Loucy (cell line): ENCODE results near the gene STK35.
A peak's percentile ranks its signal among the peaks of the same experiment; 100 is the strongest.
"Not testable (repeated sequence)": the region's sequence is repeated elsewhere in the genome, so short reads cannot be mapped to it uniquely, and the experiment has no call there.

Source experiments
- H2AFZ ChIP-seq: fragments of 200-600 bp; sonication (generic); 2 replicates; pipeline ENCODE4 v1.6.0; 2016; ENCODE audit warnings: antibody characterized with exemption, mild to moderate bottlenecking, low read length, moderate library complexity
- H3F3A ChIP-seq: fragments of 200-600 bp; 2 replicates; pipeline ENCODE4 v1.6.0; 2016; ENCODE audit warnings: antibody characterized with exemption, low read depth, mild to moderate bottlenecking
- H3K27me3 ChIP-seq: fragments of 200-600 bp; sonication (generic); 2 replicates; pipeline ENCODE4 v1.6.1; 2014; ENCODE audit warnings: low read length, mild to moderate bottlenecking; ENCODE audit not compliant: insufficient read depth, poor library complexity, severe bottlenecking
- H3K36me3 ChIP-seq: fragments of 200-600 bp; sonication (generic); 2 replicates; pipeline ENCODE4 v1.6.1; 2016; ENCODE audit warnings: low read length; ENCODE audit not compliant: insufficient read depth
- H3K4me1 ChIP-seq: fragments of 200-600 bp; sonication (generic); 2 replicates; pipeline ENCODE4 v1.5.1; 2014; ENCODE audit warnings: low read length, mild to moderate bottlenecking; ENCODE audit not compliant: insufficient read depth, poor library complexity, severe bottlenecking
- H3K4me2 ChIP-seq: fragments of 200-600 bp; sonication (generic); 2 replicates; pipeline ENCODE4 v1.6.0; 2014; ENCODE audit warnings: antibody characterized with exemption, low read length, low read depth, mild to moderate bottlenecking; ENCODE audit not compliant: poor library complexity, severe bottlenecking
- H3K4me3 ChIP-seq: fragments of 200-600 bp; sonication (generic); 2 replicates; pipeline ENCODE4 v1.5.1; 2014; ENCODE audit warnings: low read length, mild to moderate bottlenecking, mixed read lengths; ENCODE audit not compliant: poor library complexity, severe bottlenecking
- H3K79me2 ChIP-seq: fragments of 200-600 bp; sonication (generic); 2 replicates; pipeline ENCODE4 v1.6.1; 2014; ENCODE audit warnings: low read length; ENCODE audit not compliant: insufficient read depth
- H3K9ac ChIP-seq: fragments of 200-600 bp; sonication (generic); 2 replicates; pipeline ENCODE4 v1.6.0; 2014; ENCODE audit warnings: mild to moderate bottlenecking, low read depth, low read length, moderate library complexity; ENCODE audit not compliant: poor library complexity, severe bottlenecking
- H3K9me2 ChIP-seq: fragments of 200-600 bp; sonication (generic); replicated peaks from 2 replicates; pipeline ENCODE4 v1.6.1; 2016; ENCODE audit warnings: low read depth, low read length, mixed read lengths
- H3K9me3 ChIP-seq: fragments of 200-600 bp; sonication (generic); 2 replicates; pipeline ENCODE4 v1.6.1; 2014; ENCODE audit warnings: mild to moderate bottlenecking, antibody characterized with exemption, low read length, low read depth; ENCODE audit not compliant: insufficient read depth
- H4K20me1 ChIP-seq: fragments of 200-600 bp; sonication (generic); 2 replicates; pipeline ENCODE4 v1.6.0; 2014; ENCODE audit warnings: antibody characterized with exemption, low read length, mild to moderate bottlenecking; ENCODE audit not compliant: insufficient read depth, poor library complexity, severe bottlenecking
- EZH2phosphoT487 ChIP-seq: fragments of 200-600 bp; IDR thresholded peaks from 2 replicates; pipeline ENCODE4 v1.6.1; 2018; ENCODE audit warnings: antibody characterized with exemption, mild to moderate bottlenecking, moderate library complexity, borderline replicate concordance
- TF ChIP-seq, protein P1 (sequence below): fragments of 200-600 bp; sonication (generic); conservative IDR thresholded peaks from 2 replicates; pipeline ENCODE4 v1.5.1; 2014; ENCODE audit warnings: mild to moderate bottlenecking, antibody characterized with exemption, low read length

STK35 gene

DNA sequence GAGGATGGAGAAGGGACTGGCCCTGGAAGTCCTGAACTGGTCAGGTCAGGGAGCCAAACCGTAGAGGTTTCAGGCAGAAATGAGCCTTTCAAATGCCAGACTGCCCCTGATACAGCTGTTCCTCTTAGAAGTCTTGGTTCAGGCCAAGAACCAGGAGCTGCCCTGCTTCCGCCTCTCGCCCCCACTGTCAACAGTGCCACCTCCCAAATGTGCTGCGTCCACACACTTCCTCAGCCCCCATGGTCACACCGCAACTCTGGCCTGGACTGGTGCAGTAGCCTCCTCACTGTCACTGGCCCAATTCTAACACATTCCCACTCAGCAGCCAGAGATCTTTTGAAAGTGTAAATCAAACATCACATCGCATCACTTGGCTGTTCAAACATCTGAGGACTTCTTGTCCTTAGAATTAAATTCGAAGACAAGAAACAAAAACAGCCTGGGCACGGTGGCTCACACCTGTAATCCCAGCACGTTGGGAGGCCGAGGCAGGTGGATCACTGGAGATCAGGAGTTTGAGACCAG, 69.7 kb downstream of the STK35 start:
- Histone ChIP-seq H3K27me3 (no peaks in the 10 kb centered on the region), H4K20me1 (no peaks in the 10 kb centered on the region), H3K79me2 (no peaks in the 10 kb centered on the region), H3K4me2 (no peak overlapping the region), H3K36me3 (no peaks in the 10 kb centered on the region), H3K9me3 (no peaks in the 10 kb centered on the region), H3F3A (no peaks in the 10 kb centered on the region), H3K9ac (no peak overlapping the region), H3K9me2 (no peaks in the 10 kb centered on the region), H3K4me1 (peaks cover 2% of the 10 kb centered on the region), H3K4me3 (no peak overlapping the region), H2AFZ (no peak overlapping the region)
- no peak for TF ChIP-seq EZH2phosphoT487
- TF ChIP-seq, protein P1, sequence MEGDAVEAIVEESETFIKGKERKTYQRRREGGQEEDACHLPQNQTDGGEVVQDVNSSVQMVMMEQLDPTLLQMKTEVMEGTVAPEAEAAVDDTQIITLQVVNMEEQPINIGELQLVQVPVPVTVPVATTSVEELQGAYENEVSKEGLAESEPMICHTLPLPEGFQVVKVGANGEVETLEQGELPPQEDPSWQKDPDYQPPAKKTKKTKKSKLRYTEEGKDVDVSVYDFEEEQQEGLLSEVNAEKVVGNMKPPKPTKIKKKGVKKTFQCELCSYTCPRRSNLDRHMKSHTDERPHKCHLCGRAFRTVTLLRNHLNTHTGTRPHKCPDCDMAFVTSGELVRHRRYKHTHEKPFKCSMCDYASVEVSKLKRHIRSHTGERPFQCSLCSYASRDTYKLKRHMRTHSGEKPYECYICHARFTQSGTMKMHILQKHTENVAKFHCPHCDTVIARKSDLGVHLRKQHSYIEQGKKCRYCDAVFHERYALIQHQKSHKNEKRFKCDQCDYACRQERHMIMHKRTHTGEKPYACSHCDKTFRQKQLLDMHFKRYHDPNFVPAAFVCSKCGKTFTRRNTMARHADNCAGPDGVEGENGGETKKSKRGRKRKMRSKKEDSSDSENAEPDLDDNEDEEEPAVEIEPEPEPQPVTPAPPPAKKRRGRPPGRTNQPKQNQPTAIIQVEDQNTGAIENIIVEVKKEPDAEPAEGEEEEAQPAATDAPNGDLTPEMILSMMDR, result no peak

DNA sequence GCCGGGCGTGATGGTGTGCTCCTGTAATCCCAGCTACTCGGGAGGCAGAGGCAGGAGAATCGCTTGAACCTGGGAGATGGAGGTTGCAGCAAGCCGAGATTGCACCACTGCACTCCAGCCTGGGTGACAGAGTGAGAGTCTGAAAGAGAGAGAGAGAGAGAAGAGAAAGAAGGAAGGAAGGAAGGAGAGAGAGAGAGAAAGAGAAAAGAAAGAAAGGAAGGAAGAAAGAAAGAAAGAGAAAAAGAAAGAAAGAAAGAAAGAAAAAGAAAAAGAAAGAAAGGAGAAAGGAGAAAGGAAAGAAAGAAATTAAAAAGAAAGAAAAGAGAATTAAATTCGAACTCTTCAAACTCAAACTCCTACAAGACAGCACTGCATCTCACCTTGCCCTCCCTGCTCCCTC, 70.2 kb downstream of the STK35 start:
- not testable (repeated sequence) for H4K20me1 ChIP-seq, H3K27me3 ChIP-seq, H3K4me3 ChIP-seq, H3K9me2 ChIP-seq, H2AFZ ChIP-seq, H3K36me3 ChIP-seq, H3K79me2 ChIP-seq, H3K9me3 ChIP-seq, H3K9ac ChIP-seq, H3K4me1 ChIP-seq, H3F3A ChIP-seq
- peak overlapping the region; percentile 56 for H3K4me2 ChIP-seq

DNA sequence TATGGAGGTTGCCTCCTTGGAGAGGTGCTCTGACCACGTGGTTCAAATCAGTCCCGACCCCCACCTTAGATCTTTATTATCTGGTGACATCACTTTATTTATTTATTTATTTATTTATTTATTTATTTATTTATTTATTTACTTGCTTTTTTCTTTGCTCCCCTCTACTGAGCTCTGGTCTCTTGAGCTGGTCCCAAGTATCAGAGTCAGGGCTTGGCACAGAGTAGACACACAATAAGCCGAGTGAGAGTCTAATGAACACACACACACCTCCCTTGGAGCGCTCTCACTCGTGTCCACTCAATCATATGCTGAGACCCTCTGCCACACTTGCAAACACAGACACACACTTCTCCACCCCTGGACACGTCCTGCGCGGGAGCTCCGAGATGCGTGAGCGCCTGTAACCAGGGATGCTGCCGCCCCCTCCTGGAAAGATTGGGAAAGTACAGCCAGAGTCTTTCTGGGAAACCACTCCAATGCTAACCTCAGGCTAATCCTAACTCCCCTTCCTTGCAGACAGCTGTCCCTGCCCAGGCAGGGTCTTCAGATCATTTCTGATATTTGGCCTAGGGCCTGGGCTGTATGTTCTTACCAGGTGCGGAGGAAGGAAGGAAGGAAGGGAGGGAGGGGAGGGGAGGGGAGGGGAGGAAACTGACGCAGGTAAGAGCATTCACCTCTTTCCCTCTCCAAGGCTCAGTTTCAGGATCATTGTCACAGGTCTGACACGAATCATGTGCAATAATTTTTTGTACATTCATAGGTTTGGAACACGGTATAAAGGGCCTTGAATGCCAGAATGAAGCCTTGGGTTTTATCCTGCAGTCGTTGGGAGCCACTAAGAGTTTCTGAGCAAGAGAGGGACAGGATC, 70.9 kb downstream of the STK35 start:
- Histone ChIP-seq H3K9me3 (no peaks in the 10 kb centered on the region), H3K9ac (no peak overlapping the region), H3K9me2 (no peaks in the 10 kb centered on the region), H3K79me2 (no peaks in the 10 kb centered on the region), H3F3A (no peaks in the 10 kb centered on the region), H3K4me3 (no peak overlapping the region), H3K4me2 (peak overlapping the region; percentile 56), H3K4me1 (peaks cover 2% of the 10 kb centered on the region), H3K27me3 (no peaks in the 10 kb centered on the region), H4K20me1 (no peaks in the 10 kb centered on the region), H3K36me3 (no peaks in the 10 kb centered on the region), H2AFZ (no peak overlapping the region)
- no peak for TF ChIP-seq EZH2phosphoT487
- TF ChIP-seq, protein P1, result peak; percentile 93

DNA sequence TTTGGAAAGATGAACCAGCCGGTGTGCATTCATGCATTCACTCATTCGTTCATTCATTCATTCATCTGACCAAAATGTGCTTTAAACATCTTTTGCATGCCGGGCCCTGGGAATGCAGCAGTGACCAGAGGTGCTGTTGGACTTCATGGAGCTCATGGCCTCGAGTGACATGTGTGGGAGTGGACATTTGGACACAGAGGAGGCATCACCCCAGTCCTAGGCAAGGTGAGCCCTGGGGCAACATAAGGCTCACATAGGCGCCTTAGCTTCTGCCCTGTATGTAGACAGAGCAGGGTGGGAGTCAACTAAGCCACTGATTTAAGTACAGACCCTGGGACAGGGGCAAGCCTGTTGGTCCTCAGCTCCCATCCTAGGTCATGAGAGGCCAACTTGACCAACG, 71.6 kb downstream of the STK35 start:
- no peaks in the 10 kb centered on the region for H3K9me3 ChIP-seq
- H4K20me1 ChIP-seq, result no peaks in the 10 kb centered on the region
- H3K4me1 ChIP-seq, result peaks cover 2% of the 10 kb centered on the region
- no peaks in the 10 kb centered on the region for H3K9me2 ChIP-seq
- no peak overlapping the region for H3K4me3 ChIP-seq
- H2AFZ ChIP-seq, result no peak overlapping the region
- no peak overlapping the region for H3K4me2 ChIP-seq
- no peaks in the 10 kb centered on the region for H3K79me2 ChIP-seq
- TF ChIP-seq, protein P1, result no peak
- TF ChIP-seq EZH2phosphoT487, result no peak
- H3K27me3 ChIP-seq, result no peaks in the 10 kb centered on the region
- no peak overlapping the region for H3K9ac ChIP-seq
- H3K36me3 ChIP-seq, result no peaks in the 10 kb centered on the region
- no peaks in the 10 kb centered on the region for H3F3A ChIP-seq
